Activated T-helper 1 cell treated with Interleukin-2 at 50 U/mL for 16 hours (primary cell): ENCODE results near the gene CSF1R.
"Not testable (repeated sequence)": the region's sequence is repeated elsewhere in the genome, so short reads cannot be mapped to it uniquely, and the experiment has no call there.

Source experiments
- DNase-seq: peaks from one replicate; pipeline ENCODE4 v3.0.0-alpha.2; 2020; ENCODE audit warnings: low read depth

The CSF1R gene

DNA sequence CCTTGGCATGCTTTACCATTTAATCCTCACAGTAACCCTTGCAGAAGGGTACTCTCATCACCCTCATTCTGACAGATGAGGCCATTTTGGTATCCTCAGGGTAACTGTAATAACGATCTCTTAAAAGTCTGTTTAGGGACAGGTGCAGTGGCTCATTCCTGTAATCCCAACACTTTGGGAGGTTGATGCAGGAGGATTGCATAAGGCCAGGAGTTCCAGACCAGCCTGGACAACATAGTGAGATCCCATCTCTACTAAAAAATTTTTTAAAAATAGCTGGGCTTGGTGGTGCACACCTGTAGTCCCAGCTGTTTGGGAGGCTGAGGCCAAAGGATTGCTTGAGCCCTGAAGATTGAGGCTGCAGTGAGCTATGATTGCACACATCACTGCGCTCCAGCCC is 31.8 kb downstream of the CSF1R start:
- DNase-seq, result no peak

DNA sequence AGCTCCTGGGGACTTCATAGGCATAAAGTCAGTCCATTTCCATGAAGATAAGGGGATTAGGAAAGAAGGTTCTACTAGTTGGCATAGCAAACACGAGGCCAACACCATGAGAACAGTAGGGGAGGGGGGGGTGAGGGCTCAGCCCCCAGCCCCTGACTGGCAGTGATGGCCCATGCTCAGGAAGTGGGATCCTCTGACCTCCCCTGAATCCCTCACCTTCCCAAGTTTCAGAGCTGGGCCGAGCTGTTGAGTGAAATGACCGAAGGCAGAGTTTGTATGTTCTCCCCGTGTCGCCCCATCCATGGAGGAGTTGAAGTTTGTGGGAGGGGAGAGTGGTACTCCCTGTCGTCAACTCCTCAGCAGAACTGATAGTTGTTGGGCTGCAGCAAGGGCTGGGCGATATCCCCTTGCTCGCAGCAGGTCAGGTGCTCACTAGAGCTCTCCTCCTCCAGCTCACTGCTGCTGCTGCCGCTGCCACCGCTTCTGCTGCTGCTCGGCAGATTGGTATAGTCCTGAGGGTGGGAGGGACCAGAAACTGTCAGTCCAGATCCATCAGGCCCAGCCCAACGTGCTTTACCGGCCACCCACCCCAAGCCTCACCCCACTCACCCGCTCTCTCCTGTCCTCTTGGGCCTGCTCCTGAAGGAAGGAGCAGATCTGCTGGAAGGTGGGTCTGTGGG is 32.5 kb downstream of the CSF1R start:
- DNase-seq, result no peak

DNA sequence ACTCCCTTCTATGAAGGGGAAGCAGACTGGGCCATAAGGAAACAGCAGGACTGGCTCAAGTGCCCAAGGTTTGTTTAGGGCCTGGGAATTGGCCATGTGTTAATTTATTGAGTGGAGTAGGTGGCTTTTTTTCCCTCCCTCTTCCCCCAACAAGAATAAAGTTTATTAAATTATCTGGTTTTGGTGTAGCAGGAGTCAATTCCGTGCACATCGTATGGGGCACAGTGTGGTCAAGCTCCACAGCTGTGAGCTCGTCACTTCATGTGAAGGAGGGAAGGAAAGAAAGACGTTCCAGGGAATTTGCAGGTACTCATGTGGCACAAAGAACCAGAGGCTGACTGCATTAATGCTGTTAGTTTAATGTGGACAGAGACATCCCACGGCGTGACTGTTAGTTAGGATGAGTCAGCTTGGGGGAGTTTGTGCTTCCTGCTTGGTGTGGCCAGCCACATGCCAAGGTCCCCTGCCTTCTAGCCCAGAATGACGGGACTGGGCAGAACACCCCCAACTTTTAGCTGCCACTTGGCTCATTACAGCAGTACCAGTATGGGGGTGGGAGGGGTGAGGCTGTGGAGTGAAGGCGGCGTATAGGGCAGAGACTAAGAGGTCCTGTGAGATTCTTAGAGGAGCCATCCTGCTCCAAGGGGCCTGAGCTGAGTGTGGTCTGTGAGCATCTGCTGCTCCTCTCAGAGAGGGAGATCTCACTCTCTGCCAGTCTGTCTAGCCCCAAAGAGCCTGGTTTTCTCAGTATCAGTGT is 33.2 kb downstream of the CSF1R start:
- DNase-seq, result no peak

DNA sequence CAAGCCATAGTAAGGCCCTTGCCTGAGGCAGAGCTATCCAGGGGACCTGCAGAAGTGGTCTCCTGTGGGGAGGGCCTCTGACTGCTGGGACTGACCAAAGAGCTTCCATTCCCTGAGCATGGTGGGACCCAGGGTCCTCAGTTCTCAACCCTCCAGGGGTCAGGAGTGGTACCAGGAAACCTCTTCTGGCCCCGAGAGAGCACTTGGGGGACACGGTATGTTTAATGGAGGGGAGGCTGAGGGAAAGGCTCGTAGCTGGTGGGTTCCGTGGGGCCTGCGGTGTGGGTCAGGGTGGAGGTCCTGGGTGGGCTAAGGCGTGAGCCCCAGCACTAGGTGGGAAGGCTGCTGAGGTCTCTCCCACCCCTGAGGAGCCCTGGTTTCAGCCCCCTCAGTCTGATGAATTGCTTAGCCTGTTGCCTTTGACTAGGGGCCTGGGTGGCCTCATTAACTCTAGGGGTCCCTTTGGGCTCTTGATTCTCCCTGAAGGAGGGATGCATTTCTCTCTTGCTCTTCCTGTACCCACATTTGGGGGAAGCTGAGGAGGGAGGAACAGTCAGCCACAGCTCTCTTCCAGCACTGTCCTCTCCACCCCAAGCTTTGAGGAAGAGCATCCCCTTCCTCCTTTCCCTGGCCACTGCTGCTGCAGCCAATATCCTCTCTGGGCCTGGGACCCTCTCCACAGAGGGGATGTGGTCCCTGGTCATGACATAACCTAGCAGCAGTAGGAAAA is 34.0 kb downstream of the CSF1R start:
- DNase-seq, result no peak

DNA sequence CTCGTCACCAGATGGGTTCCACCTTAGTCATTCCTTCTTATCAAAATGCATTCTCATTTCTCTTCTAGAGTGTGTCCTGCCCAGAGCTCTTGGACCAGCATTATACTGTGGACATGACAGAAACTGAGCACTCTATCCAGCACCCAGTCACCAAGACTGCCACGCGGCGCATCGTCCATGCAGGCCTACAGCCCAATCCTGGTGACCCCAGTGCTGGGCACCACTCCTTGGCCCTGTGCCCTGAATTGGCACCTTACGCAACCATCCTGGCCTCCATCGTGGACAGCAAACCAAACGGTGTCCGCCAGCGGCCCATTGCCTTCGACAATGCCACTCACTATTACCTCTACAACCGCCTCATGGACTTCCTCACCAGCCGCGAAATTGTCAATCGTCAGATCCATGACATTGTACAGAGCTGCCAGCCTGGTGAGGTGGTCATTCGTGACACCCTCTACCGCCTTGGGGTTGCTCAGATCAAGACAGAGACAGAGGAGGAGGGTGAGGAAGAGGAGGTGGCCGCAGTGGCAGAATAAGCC is 34.6 kb downstream of the CSF1R start:
- DNase-seq, result no peak

DNA sequence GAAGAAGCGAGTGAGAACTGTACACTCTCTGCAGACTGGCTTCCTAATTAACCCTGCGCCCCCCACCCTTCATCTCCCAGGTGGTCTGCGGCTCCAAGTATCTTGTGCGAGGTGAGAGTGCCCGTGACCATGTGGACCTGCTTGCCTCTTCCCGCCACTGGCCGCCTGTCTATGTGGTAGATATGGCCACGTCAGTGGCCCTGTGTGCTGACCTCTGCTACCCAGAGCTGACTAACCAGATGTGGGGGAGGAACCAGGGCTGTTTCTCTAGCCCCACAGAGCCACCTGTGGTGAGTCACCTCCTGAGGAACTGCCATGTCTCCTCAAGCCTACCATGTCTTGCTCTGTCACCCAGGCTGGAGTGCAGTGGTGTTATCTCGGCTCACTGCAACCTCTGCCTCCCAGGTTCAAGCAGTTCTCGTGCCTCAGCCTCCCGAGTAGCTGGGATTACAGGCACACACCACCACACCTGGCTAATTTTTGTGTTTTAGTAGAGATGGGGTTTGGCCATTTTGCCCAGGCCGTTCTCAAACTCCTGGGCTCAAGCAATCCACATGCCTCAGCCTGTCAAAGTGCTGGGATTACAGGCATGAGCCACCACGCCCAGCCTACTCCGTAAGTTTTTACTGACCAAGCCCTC is 36.1 kb downstream of the CSF1R start:
- DNase-seq, result not testable (repeated sequence)

DNA sequence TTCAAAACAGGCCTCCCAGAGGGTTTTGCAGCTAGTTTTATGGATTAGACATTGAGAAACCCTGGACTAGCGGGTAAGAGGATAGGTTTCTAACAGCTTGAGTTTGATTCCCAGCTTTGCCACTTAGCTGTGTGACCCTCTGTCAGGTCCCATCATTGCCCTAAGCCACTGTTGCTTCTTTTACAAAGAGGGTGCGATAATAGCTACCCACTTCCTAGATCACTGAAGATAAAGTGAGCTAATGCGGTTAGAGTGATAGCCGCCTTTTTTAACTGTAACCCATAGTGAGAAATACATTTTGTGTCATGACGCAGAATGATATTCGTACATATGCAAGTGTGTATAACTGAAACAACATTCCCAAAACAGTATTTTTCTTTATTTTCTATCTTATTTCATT is 40.3 kb downstream of the CSF1R start:
- no peak for DNase-seq

DNA sequence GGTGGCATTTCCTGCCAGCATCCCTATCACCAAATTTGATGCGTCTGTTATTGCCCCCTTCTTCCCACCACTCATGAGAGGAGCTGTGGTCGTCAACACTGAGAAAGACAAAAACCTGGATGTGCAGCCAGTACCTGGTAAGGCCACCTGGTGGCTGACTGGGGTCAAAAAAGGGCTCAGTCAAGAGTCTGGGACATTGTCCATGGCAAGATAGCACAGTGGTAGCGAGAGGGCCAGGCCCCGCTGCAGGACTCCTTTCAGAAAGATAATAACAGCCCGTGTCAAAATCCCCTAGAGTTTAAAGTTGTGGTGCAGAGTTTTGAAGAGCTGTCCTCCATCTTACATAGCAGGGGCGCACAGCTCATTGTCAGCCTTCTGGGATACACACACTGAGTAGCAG is 40.8 kb downstream of the CSF1R start:
- no peak for DNase-seq

DNA sequence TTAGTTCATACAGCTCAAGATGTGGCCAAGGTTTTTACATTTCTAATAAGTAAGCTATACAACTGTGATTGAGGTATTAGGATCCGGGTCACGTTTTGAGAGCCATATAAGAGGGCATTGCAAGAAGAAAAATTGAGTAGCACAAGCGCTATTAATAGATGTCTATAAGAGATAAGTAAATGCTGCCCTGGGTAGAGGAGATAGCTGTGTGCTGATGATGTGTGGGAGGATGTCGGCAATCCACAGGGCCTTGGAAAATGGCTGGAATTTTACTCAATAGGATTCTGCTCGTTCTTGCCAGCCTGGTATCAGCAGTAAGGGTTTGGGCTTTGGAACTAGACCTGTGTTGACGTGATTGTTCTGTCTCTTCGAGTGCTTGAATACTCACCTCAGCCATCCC is 41.6 kb downstream of the CSF1R start:
- DNase-seq, result no peak

DNA sequence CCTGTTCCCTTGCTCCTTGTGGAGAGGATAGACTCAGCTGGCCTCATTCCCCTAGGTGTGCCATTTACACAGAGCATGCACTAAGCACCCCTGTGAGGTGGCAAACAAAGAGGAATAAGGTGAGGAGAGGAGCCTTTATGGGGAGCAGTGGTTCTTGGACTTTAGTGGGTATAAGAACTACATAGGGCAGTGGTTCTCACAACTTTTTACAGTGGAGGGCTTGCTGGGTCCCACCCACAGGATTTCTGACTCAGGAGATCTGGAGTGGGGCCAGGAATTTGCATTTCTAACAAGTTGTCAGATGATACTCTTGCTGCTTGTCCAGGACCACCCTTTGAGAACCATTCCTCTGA is 42.0 kb downstream of the CSF1R start:
- no peak for DNase-seq

DNA sequence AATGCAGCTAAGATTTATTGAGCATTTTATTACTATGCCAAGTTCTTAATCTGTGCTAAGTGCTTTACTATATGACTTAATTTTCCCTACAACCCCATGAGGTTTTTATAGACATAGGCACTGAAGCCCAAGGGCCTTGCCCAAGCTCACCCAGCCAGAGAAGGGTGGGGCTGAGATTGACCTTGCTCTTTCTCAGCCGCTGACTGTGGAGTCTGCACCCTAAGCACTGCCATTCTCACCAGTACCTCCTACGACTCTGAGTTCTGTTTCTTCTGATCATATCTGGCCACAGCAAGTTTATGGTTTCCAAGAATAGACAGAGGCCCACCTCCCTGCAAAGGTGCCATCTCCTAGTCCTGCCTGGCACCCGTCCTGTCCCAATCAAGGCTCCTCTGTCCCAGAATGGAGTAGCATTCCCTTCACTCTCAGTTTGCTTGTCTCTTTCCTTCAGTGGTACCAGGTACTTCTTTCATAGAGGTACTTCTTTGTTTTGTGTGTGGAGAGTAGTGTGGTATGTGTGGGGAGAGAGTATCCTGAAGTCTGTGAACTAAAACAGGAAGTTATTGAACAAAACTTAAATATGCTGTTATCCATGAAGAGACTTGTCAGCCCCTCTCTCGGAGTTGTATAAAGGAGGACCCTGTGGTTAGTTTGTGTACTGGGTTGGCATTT is 42.6 kb downstream of the CSF1R start:
- DNase-seq, result no peak

DNA sequence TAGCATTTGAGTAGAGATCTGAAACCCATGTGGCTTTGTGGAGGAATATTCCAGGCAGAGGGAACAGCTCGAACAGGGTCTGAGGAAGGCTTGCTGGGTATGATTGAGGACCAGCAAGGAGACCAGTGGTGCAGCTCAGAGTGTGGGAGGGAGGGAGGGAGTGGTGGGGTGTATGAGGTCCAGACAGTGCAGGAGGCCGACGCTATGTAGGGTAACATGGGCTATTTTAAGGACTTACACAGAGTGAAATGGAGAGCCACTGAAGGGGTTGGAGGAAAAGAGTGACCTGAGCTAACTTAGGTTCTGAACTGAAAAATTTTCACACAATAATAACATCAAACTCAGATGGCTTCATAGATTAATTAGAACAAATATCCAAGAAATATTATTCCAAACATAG is 43.9 kb downstream of the CSF1R start:
- no peak for DNase-seq

DNA sequence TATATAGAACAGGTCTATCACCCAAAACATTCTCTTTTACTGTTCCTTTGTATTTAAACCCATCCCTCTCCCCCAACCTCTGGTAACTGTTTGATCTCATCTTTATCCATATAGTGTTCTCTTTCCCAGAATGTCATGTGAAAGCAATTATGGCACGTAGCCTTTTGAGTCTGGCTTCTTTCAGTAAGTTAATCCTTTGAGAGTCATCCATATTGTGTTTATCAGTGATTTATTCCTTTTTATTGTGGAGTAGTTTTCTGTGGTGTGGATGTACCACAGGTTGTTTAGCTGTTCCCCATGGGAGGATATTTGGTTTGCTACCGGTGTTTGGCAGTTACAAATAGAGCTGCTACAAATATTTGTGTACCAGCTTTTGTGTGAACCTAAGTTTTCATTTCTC is 47.8 kb downstream of the CSF1R start:
- no peak for DNase-seq

DNA sequence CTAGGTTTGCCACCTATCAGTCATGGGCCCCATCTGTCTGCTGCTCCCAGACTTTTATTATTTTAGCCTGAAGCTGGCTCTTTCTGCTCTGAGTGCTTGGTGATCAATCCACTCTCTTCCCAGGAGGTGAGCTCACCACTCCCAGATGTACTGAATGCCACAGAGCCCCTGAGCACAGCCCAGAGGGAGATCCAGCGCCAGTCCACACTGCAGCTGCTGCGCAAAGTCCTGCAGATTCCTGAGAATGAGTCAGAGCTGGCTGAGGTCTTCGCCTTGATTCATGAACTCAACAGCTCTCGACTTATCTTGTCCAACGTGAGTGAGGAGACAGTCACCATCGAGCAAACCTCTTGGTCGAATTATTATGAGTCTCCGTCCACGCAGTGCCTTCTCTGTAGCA is 49.8 kb downstream of the CSF1R start:
- DNase-seq, result no peak

DNA sequence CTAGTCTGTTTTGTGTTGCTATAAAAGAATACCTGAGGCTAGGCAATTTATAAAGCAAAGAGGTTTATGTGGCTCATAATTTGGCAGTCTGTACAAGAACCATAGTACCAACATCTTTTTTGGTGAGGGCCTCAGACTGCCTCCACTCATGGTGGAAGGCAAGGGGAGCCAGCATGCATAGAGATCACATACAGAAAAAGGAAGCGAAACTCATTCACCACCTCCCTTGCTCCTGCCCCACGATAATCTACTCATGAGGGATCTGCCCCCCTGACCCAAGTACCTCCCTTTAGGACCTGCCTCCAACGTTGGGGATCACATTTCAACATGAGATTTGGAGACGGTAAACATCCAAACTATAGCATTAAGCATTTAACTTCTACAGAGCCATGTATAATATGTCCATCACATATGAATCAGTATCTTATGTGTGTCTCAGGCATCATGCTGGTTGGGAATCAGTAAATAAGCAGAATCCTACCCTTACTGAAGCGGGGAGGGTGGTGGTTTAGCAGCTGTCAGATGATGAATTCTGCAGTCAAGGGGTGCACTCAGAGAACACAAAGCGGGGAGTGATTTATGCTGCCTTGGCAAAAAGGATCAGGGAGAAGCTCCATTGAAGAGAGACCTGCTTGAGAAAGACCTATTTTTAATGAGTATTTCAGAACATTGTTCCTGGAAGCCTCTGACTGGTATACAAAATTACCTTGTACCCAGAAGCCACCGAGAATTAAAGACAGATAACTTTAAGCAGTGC is 51.0 kb downstream of the CSF1R start:
- DNase-seq, result no peak

DNA sequence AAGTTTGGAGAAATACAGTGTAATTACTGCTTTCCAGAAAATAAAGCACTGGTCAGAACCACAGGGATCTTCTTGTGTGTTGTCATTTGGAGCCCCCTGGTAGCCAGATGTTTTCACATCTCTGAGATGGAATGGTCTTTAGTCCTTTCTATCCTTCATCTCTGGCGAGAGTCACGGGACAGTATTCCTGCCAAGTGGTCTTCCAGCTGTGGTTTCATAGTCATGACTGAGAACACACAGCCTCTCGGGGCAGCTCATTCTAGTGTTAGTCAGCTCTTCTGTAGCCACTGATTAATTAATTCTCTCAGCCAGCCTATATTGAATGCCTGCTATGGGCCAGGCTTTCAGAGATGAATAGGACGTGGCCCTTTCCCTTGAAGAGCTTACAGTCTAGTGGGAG is 51.7 kb downstream of the CSF1R start:
- DNase-seq, result no peak

DNA sequence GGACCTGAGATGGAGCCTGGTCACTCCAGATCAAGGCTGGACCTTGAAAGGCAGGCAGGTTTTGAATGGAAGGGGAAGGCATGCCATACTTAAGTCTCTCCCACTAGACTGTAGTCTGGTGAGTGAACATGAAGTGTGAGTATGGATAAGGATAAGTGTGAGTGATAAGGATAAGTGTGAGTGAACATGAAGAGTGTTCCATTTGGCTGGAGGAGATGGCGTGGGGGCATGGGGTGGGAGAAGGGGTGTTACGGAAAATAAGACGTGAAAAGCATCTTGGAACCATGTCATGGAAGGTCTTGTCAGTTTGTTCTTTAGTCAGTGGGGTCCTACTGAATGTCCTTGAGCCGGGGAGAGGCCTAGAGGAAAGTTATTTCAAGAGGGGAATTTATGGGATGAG is 53.0 kb downstream of the CSF1R start:
- DNase-seq, result no peak

DNA sequence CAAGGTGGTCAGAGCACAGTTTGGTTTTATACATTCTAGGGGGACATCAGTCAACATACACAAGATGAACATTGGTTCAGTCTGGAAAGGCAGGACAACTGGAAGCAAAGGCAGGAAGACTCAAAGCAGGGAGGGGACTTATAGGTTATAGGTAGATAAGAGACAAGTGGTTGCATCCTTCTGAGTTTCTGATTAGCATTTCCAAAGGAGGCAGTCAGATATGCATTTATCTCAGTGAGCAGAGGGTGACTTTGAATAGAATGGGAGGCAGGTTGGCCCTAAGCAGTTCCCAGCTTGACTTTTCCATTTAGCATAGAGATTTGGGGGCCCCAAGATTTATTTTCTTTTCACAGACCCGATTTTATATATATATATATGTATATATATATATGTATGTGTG is 58.3 kb downstream of the CSF1R start:
- DNase-seq, result not testable (repeated sequence)

DNA sequence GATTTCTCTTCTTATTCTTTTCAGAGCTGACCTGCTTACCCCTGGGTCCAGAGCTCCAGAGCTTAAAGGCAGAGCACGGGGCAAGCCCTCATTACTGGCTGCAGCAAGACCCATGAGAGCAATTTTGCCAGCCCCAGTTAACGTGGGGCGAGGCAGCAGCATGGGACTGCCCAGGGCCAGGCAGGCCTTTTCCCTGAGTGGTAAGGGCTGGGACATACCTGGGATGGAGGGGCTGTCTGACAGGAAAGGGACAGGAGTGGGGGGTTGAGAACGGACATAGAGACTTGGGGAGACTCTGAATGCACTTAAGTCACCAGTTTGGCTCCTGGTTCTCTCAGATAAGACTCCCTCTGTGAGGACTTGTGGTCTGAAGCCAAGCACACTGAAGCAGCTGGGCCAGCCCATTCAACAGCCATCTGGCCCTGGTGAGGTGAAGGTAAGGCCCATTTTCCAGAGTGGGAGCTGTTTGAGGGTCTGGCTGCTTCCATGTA is 59.6 kb downstream of the CSF1R start:
- no peak for DNase-seq

DNA sequence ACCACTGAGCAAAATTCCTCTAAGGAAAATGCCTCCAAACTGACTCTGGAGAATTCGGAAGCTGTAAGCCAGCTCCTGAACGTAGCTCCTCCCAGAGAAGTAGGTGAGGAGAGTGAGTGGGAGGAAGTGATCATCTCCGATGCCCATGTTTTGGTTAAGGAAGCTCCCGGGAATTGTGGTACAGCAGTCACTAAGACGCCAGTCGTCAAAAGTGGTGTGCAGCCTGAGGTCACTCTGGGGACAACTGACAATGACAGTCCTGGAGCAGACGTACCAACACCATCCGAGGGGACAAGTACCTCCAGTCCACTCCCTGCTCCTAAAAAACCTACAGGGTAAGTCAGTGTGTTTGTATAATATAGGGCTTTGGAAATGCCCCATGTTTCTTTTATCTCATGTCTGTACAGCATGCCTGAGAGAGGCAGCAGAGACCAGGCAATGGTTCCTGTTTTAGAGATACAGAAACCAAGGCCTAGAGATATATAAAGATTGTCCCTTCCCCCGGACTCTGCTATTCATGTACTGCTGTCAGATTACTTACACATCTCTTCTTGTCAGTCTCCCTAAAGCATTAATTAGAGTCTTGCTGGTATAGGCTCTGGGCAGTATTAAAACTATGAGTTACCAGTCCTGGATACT is 61.9 kb downstream of the CSF1R start:
- DNase-seq, result no peak

DNA sequence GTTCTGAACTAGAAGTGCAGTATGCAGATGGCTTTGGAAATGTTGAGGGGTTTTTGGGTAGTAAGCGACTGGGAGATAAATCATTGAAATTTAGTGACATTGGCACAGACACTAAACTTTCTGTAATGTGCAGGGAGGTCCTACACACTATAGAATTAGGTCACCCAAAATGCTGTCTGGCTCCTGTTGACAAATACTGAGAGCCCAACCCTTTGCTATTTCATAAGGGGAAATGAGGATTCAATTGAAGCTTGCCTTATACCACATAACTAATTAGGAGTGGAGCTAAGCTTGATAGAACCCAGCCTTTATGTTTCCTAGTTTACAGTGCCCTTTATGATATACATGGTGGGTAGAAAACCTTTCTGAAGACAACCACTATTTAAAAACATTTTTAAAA is 63.2 kb downstream of the CSF1R start:
- no peak for DNase-seq
